DOHH2 (cell line): ENCODE results near the gene DCUN1D3.

Source experiments
- H3F3A ChIP-seq: fragments of 200-600 bp; sonication (generic), shearing (Covaris generic); 2 replicates; pipeline ENCODE4 v1.6.0; 2016; ENCODE audit warnings: antibody characterized with exemption, mild to moderate bottlenecking; ENCODE audit not compliant: control insufficient read depth, insufficient read depth
- H3K27ac ChIP-seq: fragments of 200-600 bp; sonication (generic); 2 replicates; pipeline ENCODE4 v1.5.1; 2014; ENCODE audit warnings: low read depth, mild to moderate bottlenecking, low read length, moderate library complexity
- H3K27me3 ChIP-seq: fragments of 200-600 bp; sonication (generic); 2 replicates; pipeline ENCODE4 v1.6.1; 2014; ENCODE audit warnings: mild to moderate bottlenecking, low read length, mixed read lengths; ENCODE audit not compliant: control insufficient read depth
- H3K36me3 ChIP-seq: fragments of 200-600 bp; sonication (generic); 2 replicates; pipeline ENCODE4 v1.6.1; 2014; ENCODE audit warnings: mild to moderate bottlenecking, low read length, moderate library complexity, mixed read lengths; ENCODE audit not compliant: control insufficient read depth
- H3K4me1 ChIP-seq: fragments of 200-600 bp; sonication (generic); 2 replicates; pipeline ENCODE4 v1.6.1; 2014; ENCODE audit warnings: mild to moderate bottlenecking, low read length, mixed read lengths; ENCODE audit not compliant: control insufficient read depth
- H3K4me2 ChIP-seq: fragments of 200-600 bp; sonication (generic); 2 replicates; pipeline ENCODE4 v1.6.0; 2014; ENCODE audit warnings: mild to moderate bottlenecking, low read length, moderate library complexity
- H3K4me3 ChIP-seq: fragments of 200-600 bp; sonication (generic); 2 replicates; pipeline ENCODE4 v1.5.1; 2014; ENCODE audit warnings: mild to moderate bottlenecking, low read length, mixed read lengths
- H3K79me2 ChIP-seq: fragments of 200-600 bp; sonication (generic); 2 replicates; pipeline ENCODE4 v1.6.1; 2014; ENCODE audit warnings: mild to moderate bottlenecking, low read length, mixed read lengths; ENCODE audit not compliant: control insufficient read depth
- H3K9me2 ChIP-seq: fragments of 200-600 bp; sonication (generic); replicated peaks from 2 replicates; pipeline ENCODE4 v1.6.1; 2014; ENCODE audit warnings: mild to moderate bottlenecking, low read length, mixed read lengths; ENCODE audit not compliant: control insufficient read depth
- H3K9me3 ChIP-seq: fragments of 200-600 bp; sonication (generic); 2 replicates; pipeline ENCODE4 v1.6.1; 2014; ENCODE audit warnings: antibody characterized with exemption, low read length, mixed read lengths; ENCODE audit not compliant: control insufficient read depth, insufficient read depth
- H4K20me1 ChIP-seq: fragments of 200-600 bp; sonication (generic); 2 replicates; pipeline ENCODE4 v1.6.0; 2014; ENCODE audit warnings: low read depth, mild to moderate bottlenecking, antibody characterized with exemption, low read length, moderate library complexity; ENCODE audit not compliant: control insufficient read depth, insufficient read depth
- EZH2phosphoT487 ChIP-seq: fragments of 200-600 bp; sonication (generic); IDR thresholded peaks from 2 replicates; pipeline ENCODE4 v1.6.1; 2017; ENCODE audit warnings: borderline replicate concordance, mild to moderate bottlenecking, antibody characterized with exemption, low read length, moderate library complexity, mixed read lengths
- TF ChIP-seq, protein P1 (sequence below): fragments of 200-600 bp; sonication (generic); IDR thresholded peaks from one replicate; pipeline ENCODE4 v1.5.1; 2014; ENCODE audit warnings: antibody characterized with exemption, mild to moderate bottlenecking, low read depth, low read length; ENCODE audit not compliant: poor library complexity, severe bottlenecking

DCUN1D3 gene

DNA sequence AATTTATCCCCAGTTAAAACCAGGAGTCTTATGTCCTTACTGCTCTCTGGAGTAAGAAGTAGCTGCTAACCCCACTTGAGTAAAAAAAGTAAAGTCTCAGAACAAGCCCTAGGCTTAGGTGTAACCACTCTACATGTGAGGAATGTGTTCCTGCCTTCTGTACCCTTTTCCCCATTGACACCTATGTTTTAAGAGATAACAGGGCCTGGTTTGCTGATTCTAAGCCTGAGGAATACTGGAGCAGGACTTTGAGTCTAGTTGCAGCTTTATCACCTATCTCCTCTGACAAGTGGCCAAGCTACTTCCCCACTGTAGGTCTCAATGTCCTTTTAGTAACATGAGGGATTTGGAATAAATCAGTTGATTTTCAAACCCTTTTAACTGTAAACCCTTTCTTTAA lies 53.6 kb downstream of the DCUN1D3 start:
- Histone ChIP-seq H3K4me1 (no peaks in the 10 kb centered on the region), H3K9me3 (no peaks in the 10 kb centered on the region), H3K9me2 (no peaks in the 10 kb centered on the region), H3K4me3 (no peak overlapping the region), H3K4me2 (no peak overlapping the region), H3K27ac (no peak overlapping the region), H3K36me3 (peaks cover 5% of the 10 kb centered on the region), H4K20me1 (no peaks in the 10 kb centered on the region), H3F3A (no peaks in the 10 kb centered on the region), H3K79me2 (no peaks in the 10 kb centered on the region), H3K27me3 (no peaks in the 10 kb centered on the region)
- TF ChIP-seq, protein P1, sequence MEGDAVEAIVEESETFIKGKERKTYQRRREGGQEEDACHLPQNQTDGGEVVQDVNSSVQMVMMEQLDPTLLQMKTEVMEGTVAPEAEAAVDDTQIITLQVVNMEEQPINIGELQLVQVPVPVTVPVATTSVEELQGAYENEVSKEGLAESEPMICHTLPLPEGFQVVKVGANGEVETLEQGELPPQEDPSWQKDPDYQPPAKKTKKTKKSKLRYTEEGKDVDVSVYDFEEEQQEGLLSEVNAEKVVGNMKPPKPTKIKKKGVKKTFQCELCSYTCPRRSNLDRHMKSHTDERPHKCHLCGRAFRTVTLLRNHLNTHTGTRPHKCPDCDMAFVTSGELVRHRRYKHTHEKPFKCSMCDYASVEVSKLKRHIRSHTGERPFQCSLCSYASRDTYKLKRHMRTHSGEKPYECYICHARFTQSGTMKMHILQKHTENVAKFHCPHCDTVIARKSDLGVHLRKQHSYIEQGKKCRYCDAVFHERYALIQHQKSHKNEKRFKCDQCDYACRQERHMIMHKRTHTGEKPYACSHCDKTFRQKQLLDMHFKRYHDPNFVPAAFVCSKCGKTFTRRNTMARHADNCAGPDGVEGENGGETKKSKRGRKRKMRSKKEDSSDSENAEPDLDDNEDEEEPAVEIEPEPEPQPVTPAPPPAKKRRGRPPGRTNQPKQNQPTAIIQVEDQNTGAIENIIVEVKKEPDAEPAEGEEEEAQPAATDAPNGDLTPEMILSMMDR = no peak
- TF ChIP-seq EZH2phosphoT487 = no peak

GRCh38 chr16:20846030-20846429 lies 54.1 kb downstream of the DCUN1D3 start:
- no peak for TF ChIP-seq EZH2phosphoT487
- TF ChIP-seq, protein P1 = no peak
- no peaks in the 10 kb centered on the region for H4K20me1 ChIP-seq
- H3K36me3 ChIP-seq = peaks cover 6% of the 10 kb centered on the region
- no peaks in the 10 kb centered on the region for H3K27me3 ChIP-seq
- H3K9me3 ChIP-seq = no peaks in the 10 kb centered on the region
- no peak overlapping the region for H3K4me2 ChIP-seq
- no peak overlapping the region for H3K27ac ChIP-seq
- H3K4me1 ChIP-seq = no peaks in the 10 kb centered on the region
- H3K4me3 ChIP-seq = no peak overlapping the region
- H3K79me2 ChIP-seq = no peaks in the 10 kb centered on the region
- H3K9me2 ChIP-seq = no peaks in the 10 kb centered on the region
- no peaks in the 10 kb centered on the region for H3F3A ChIP-seq

GRCh38 chr16:20844588-20844987 lies 55.6 kb downstream of the DCUN1D3 start:
- Histone ChIP-seq H3K36me3 (peaks cover 19% of the 10 kb centered on the region), H3K4me3 (no peak overlapping the region), H3K27ac (no peak overlapping the region), H3K4me1 (no peaks in the 10 kb centered on the region), H3F3A (no peaks in the 10 kb centered on the region), H3K4me2 (no peak overlapping the region), H4K20me1 (no peaks in the 10 kb centered on the region), H3K9me3 (no peaks in the 10 kb centered on the region), H3K27me3 (no peaks in the 10 kb centered on the region), H3K9me2 (no peaks in the 10 kb centered on the region), H3K79me2 (no peaks in the 10 kb centered on the region)
- no peak for TF ChIP-seq EZH2phosphoT487

GRCh38 chr16:20844054-20844453 lies 56.1 kb downstream of the DCUN1D3 start:
- Histone ChIP-seq H3K4me1 (no peaks in the 10 kb centered on the region), H3K4me3 (no peak overlapping the region), H3K27ac (no peak overlapping the region), H3K27me3 (no peaks in the 10 kb centered on the region), H3K4me2 (no peak overlapping the region), H3K36me3 (peaks cover 20% of the 10 kb centered on the region), H3K9me2 (no peaks in the 10 kb centered on the region), H3K9me3 (no peaks in the 10 kb centered on the region), H3K79me2 (no peaks in the 10 kb centered on the region), H3F3A (no peaks in the 10 kb centered on the region), H4K20me1 (no peaks in the 10 kb centered on the region)
- TF ChIP-seq, protein P1 = no peak
- no peak for TF ChIP-seq EZH2phosphoT487
